CD4-positive, alpha-beta T cell (primary cell): ENCODE results near the gene ARL5A. TPM values are rescaled to one million over a fixed set of nuclear protein-coding genes. Genes with fewer than 3 reads are reported as not detected.
A peak's percentile ranks its signal among the peaks of the same experiment; 100 is the strongest.

Experiments
- ATAC-seq: fragments of 200-7000 bp; cut with Tn5 transposase; one replicate; pipeline ENCODE4 v1.10.0; 2022; ENCODE audit warnings: mild to moderate bottlenecking; ENCODE audit not compliant: poor library complexity
- CTCF ChIA-PET: fragments of 350-600 bp; sonication (Branson Sonifier 250); formaldehyde crosslinking; loops from one replicate; lab custom pipeline; 2021; ENCODE audit warnings: antibody characterized with exemption, inconsistent platforms; lab: Charles Lee
- POLR2A ChIA-PET: fragments of 350-600 bp; sonication (Branson Sonifier 250); formaldehyde crosslinking; loops from one replicate; lab custom pipeline; 2021; ENCODE audit warnings: antibody characterized with exemption, inconsistent platforms; lab: Charles Lee
- DNase-seq, 14 experiments: peaks; one replicate each; pipeline ENCODE4 v3.0.0-alpha.2; 2013 to 2020; ENCODE audit warnings: mixed read lengths in 2 of 14
- H3K27ac ChIP-seq, 2 donors: one replicate each; pipeline versions ENCODE4 v1.5.1 to v1.7.0; 2013; ENCODE audit warnings: low read length in 2 of 2, low read depth in 1 of 2, mild to moderate bottlenecking in 1 of 2
- H3K27me3 ChIP-seq, 2 experiments: 1 replicate in 1 of 2; 2 replicates in 1 of 2; pipeline versions ENCODE4 v1.6.1 to v1.7.0; 2013; ENCODE audit warnings: low read length in 2 of 2, control low read depth in 1 of 2, mild to moderate bottlenecking in 1 of 2, moderate library complexity in 1 of 2; ENCODE audit not compliant: insufficient read depth in 2 of 2, control insufficient read depth in 1 of 2
- H3K36me3 ChIP-seq: one replicate; pipeline ENCODE4 v1.6.1; 2013; ENCODE audit warnings: low read length, control low read depth; ENCODE audit not compliant: insufficient read depth
- H3K4me1 ChIP-seq: one replicate; pipeline ENCODE4 v1.6.1; 2013; ENCODE audit warnings: low read length, control low read depth; ENCODE audit not compliant: insufficient read depth
- H3K4me3 ChIP-seq: one replicate; pipeline ENCODE4 v1.5.1; 2013; ENCODE audit warnings: mild to moderate bottlenecking, low read length, moderate library complexity
- H3K9me3 ChIP-seq, 2 experiments: 1 replicate in 1 of 2; 2 replicates in 1 of 2; pipeline versions ENCODE4 v1.6.1 to v1.7.0; 2013; ENCODE audit warnings: low read length in 2 of 2, mild to moderate bottlenecking in 2 of 2, control low read depth in 1 of 2, moderate library complexity in 1 of 2; ENCODE audit not compliant: control insufficient read depth in 1 of 2, insufficient read depth in 1 of 2
- H3K27ac Mint-ChIP-seq: one replicate; pipeline ENCODE4 v1.8.0; 2020; ENCODE audit warnings: mixed read lengths
- H3K27me3 Mint-ChIP-seq: one replicate; pipeline ENCODE4 v1.8.0; 2021; ENCODE audit warnings: mixed read lengths
- H3K36me3 Mint-ChIP-seq: one replicate; pipeline ENCODE4 v1.8.0; 2021; ENCODE audit warnings: low read depth, mixed read lengths
- H3K4me1 Mint-ChIP-seq: one replicate; pipeline ENCODE4 v1.8.0; 2021; ENCODE audit warnings: low read depth, mixed read lengths
- H3K4me3 Mint-ChIP-seq: one replicate; pipeline ENCODE4 v1.8.0; 2020; ENCODE audit warnings: mild to moderate bottlenecking, mixed read lengths
- H3K9me3 Mint-ChIP-seq: one replicate; pipeline ENCODE4 v1.8.0; 2020; ENCODE audit warnings: mixed read lengths
- CTCF ChIP-seq: fragments of 200-600 bp; IDR thresholded peaks from one replicate; pipeline ENCODE4 v1.8.0; 2022; ENCODE audit warnings: antibody characterized with exemption, mild to moderate bottlenecking
- intact Hi-C, 2 experiments: fragments of 100-400 bp; cut with DNase I in 1 of 2; cut with micrococcal nuclease in 1 of 2; formaldehyde crosslinking; loops; one replicate each; pipeline versions ENCODE4 v1.15.1 to v1.9.0; 2023 to 2025; cut with DNase I, micrococcal nuclease
- total RNA-seq, 174 experiments: library from RNA in 2 of 174; stranded (reverse) in 2 of 174; gene quantifications; one replicate each; pipeline ENCODE4 v1.2.3 and lab custom pipeline; 2021 to 2026

The ARL5A gene
- total RNA-seq, 2 experiments from 2014 or later: 16.9 to 20.5 TPM

DNA sequence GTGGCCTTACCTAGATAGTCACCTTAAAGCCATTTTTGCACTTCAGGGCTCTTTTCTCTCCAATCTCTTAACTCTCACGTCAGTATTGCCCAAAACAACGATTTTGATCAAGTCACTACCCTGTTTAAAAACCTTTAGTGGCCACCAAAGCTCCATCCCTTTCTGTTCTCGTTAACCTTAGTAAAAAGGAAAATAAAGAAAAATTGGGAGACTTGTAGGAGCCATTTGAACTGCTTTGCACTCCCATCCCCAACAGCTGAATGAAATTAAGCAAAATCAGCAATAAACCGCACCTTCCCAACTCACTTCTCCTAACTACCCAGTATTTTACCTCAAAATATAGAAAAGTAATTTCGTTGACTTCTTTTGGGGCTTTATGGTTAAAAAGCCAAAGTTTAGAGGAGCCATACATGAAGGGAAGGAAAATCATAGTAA, 686 bp upstream of the ARL5A start:
- intact Hi-C loops: loop anchor here in 1 of 2 experiments (5.0 to 10.0 kb wide), 6 partner anchors 192 to 888 kb away; partner anchors contain the start of genes ARL6IP6, PRPF40A, RBM43 and STAM2
- ATAC-seq (no peak), DNase-seq (no peak)
- CTCF ChIA-PET: interaction anchor here (1.1 to 1.9 kb wide), 2 partner anchors 16 to 18 kb away, joined by 3 to 4 read pairs; no protein-coding TSS in a partner anchor
- Histone ChIP-seq H3K27ac (peak overlapping the region in 1 of 2 donors; percentile 52), H3K4me3 (peak overlapping the region; percentile 65), H3K9me3 (no peaks in the 10 kb centered on the region), H3K36me3 (no peaks in the 10 kb centered on the region), H3K4me1 (peaks cover 13% of the 10 kb centered on the region), H3K27me3 (no peaks in the 10 kb centered on the region)
- Mint-ChIP-seq H3K4me3 (peak overlapping the region; percentile 93), H3K9me3 (no peaks in the 10 kb centered on the region), H3K4me1 (peaks cover 44% of the 10 kb centered on the region), H3K27me3 (no peaks in the 10 kb centered on the region), H3K36me3 (peaks cover 19% of the 10 kb centered on the region), H3K27ac (peak overlapping the region; percentile 95)
- no peak for TF ChIP-seq CTCF
- POLR2A ChIA-PET: interaction anchor here (1.0 to 3.1 kb wide), 5 partner anchors 12 to 888 kb away, joined by 3 to 16 read pairs (median 5); partner anchors contain the start of genes NMI, PRPF40A and STAM2

DNA sequence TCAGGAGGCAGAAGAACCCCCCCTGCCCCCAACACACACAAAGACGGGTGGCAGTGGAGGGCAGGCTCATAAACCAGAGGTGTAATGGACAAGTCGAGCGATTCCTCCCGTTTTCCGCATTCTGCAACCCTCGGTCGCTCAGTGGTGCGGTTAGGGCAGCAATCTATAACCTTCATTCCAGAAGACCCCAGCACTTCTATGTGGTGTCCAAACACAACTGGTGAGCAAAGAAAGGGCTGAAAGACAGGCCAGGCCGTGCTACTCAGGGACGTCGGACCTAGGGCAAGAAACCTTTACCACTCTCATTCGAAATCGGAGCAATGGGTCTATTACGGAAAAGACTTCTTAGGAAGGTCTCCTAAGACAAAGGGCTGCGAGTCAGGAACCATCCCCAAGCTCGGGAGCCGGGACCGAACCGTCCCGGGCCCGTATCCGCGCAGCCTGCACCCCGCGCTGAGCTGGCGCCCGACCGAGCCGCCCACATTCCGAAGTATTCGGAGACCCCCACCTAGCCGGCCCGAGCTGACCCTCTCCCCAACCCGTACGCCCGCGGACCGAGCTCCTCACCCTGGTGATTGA, 568 bp downstream of the ARL5A start:
- Mint-ChIP-seq H3K4me3 (peak overlapping the region; percentile 93), H3K36me3 (peaks cover 19% of the 10 kb centered on the region), H3K4me1 (peaks cover 56% of the 10 kb centered on the region), H3K9me3 (no peaks in the 10 kb centered on the region), H3K27ac (peak overlapping the region; percentile 95), H3K27me3 (no peaks in the 10 kb centered on the region)
- ChIA-PET CTCF (interaction anchor here (0.7 to 1.9 kb wide), 3 partner anchors 10 to 19 kb away, joined by 3 to 4 read pairs (median 3); no protein-coding TSS in a partner anchor), POLR2A (interaction anchor here (0.6 to 3.1 kb wide), 6 partner anchors 9 to 538 kb away, joined by 3 to 16 read pairs (median 5); partner anchors contain the start of genes NMI and STAM2)
- Histone ChIP-seq H3K4me3 (peak overlapping the region; percentile 91), H3K27me3 (no peaks in the 10 kb centered on the region), H3K4me1 (peaks cover 18% of the 10 kb centered on the region), H3K9me3 (no peaks in the 10 kb centered on the region), H3K27ac (peak overlapping the region; percentile 29 to 51), H3K36me3 (no peaks in the 10 kb centered on the region)
- TF ChIP-seq CTCF: no peak
- ATAC-seq (peak; percentile 21), DNase-seq (peak in 8 of 14 experiments; percentile 1 to 48 (median 14))
- intact Hi-C loops: loop anchor here in 1 of 2 experiments (5.0 to 10.0 kb wide), 6 partner anchors 190 to 890 kb away; partner anchors contain the start of genes ARL6IP6, PRPF40A, RBM43 and STAM2

DNA sequence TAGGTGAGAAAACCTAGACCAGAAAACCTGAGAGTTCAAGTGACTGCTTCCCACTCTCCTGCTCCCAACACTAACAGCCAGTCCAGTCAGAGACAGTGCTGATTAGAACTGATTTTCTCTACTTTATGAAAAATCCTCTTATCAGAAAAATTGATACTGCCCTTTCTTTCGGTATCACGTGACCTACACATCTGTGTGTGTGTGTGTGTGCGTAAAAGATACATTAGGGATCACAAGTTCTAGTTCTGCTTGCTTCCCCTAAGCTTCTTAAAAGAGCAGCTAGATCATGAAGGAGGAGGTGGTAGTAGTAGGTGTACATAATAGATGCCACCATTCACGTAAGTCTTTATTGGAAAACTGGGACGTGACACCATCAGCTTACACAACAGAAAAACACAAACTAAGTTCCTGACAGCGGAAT, 1.5 kb downstream of the ARL5A start:
- POLR2A ChIA-PET: interaction anchor here (2.0 to 3.1 kb wide), 2 partner anchors 18 to 189 kb away, joined by 5 to 16 read pairs; no protein-coding TSS in a partner anchor
- no peaks in the 10 kb centered on the region for H3K9me3 ChIP-seq
- H3K4me1 ChIP-seq: peaks cover 18% of the 10 kb centered on the region
- no peaks in the 10 kb centered on the region for H3K27me3 Mint-ChIP-seq
- H3K27ac ChIP-seq: no peak overlapping the region
- H3K36me3 Mint-ChIP-seq: peaks cover 19% of the 10 kb centered on the region
- intact Hi-C loops: loop anchor here in 1 of 2 experiments (5.0 to 10.0 kb wide), 6 partner anchors 189 to 891 kb away; partner anchors contain the start of genes ARL6IP6, PRPF40A, RBM43 and STAM2
- no peaks in the 10 kb centered on the region for H3K27me3 ChIP-seq
- no peaks in the 10 kb centered on the region for H3K9me3 Mint-ChIP-seq
- H3K36me3 ChIP-seq: no peaks in the 10 kb centered on the region
- DNase-seq (peak in 2 of 14 experiments; percentile 15 to 25), ATAC-seq (no peak)
- CTCF ChIA-PET: interaction anchor here (1.9 kb wide), 1 partner anchor 14 kb away, joined by 4 read pairs; no protein-coding TSS in a partner anchor
- H3K27ac Mint-ChIP-seq: peak overlapping the region; percentile 95
- peaks cover 63% of the 10 kb centered on the region for H3K4me1 Mint-ChIP-seq
- peak overlapping the region; percentile 91 for H3K4me3 ChIP-seq
- TF ChIP-seq CTCF: no peak
- H3K4me3 Mint-ChIP-seq: peak overlapping the region; percentile 93
